Osteoblast (primary cell): ENCODE data around the gene KRT79. TPM values are rescaled to one million over a fixed set of nuclear protein-coding genes. Genes with fewer than 3 reads are reported as not detected.

ENCODE experiments used
- DNase-seq: peaks from one replicate; pipeline ENCODE4 v3.0.0; 2011; ENCODE audit warnings: low spot score, mixed read lengths; ENCODE audit not compliant: insufficient read length; ENCODE audit errors: missing footprints
- H2AFZ ChIP-seq: 2 replicates; pipeline ENCODE4 v1.6.0; 2011; ENCODE audit warnings: mild to moderate bottlenecking, low read length
- H3K27ac ChIP-seq: 2 replicates; pipeline ENCODE4 v1.5.1; 2011; ENCODE audit warnings: mild to moderate bottlenecking, low read depth, low read length, moderate library complexity
- H3K27me3 ChIP-seq: 2 replicates; pipeline ENCODE4 v1.6.0; 2012; ENCODE audit warnings: mild to moderate bottlenecking, control low read depth, inconsistent platforms, low read length, moderate library complexity; ENCODE audit not compliant: insufficient read depth
- H3K36me3 ChIP-seq: 2 replicates; pipeline ENCODE4 v1.5.1; 2011; ENCODE audit warnings: mild to moderate bottlenecking, low read length, control low read depth, moderate library complexity; ENCODE audit not compliant: insufficient read depth
- H3K4me1 ChIP-seq: 2 replicates; pipeline ENCODE4 v1.5.1; 2011; ENCODE audit warnings: mild to moderate bottlenecking, low read length, control low read depth, moderate library complexity; ENCODE audit not compliant: insufficient read depth
- H3K4me2 ChIP-seq: 2 replicates; pipeline ENCODE4 v1.6.0; 2011; ENCODE audit warnings: mild to moderate bottlenecking, low read length; ENCODE audit not compliant: insufficient read depth
- H3K4me3 ChIP-seq: fragments of 200-600 bp; sonication (generic); 3 replicates; pipeline ENCODE4 v1.5.1; 2012; ENCODE audit warnings: mild to moderate bottlenecking, low read length, inconsistent platforms; ENCODE audit not compliant: insufficient read depth
- H3K79me2 ChIP-seq: 2 replicates; pipeline ENCODE4 v1.6.0; 2012; ENCODE audit warnings: mild to moderate bottlenecking, low read length, control low read depth, inconsistent platforms; ENCODE audit not compliant: insufficient read depth
- H3K9me3 ChIP-seq: 2 replicates; pipeline ENCODE4 v1.5.1; 2011; ENCODE audit warnings: low read depth, low read length, control low read depth
- H4K20me1 ChIP-seq: 2 replicates; pipeline ENCODE4 v1.6.0; 2012; ENCODE audit warnings: mild to moderate bottlenecking, low read length, control low read depth; ENCODE audit not compliant: insufficient read depth
- CTCF ChIP-seq: IDR thresholded peaks from 2 replicates; pipeline ENCODE4 v1.5.1; 2011; ENCODE audit warnings: mild to moderate bottlenecking, low read depth, low read length, moderate library complexity; ENCODE audit errors: extremely low read depth
- total RNA-seq: library from RNA; depleted of rRNA; stranded (reverse); fragments of >200 nt; gene quantifications from 2 replicates; pipeline ENCODE4 v1.2.3, GENCODE V29; 2012

The KRT79 gene
- total RNA-seq, 1 donor: not detected

DNA sequence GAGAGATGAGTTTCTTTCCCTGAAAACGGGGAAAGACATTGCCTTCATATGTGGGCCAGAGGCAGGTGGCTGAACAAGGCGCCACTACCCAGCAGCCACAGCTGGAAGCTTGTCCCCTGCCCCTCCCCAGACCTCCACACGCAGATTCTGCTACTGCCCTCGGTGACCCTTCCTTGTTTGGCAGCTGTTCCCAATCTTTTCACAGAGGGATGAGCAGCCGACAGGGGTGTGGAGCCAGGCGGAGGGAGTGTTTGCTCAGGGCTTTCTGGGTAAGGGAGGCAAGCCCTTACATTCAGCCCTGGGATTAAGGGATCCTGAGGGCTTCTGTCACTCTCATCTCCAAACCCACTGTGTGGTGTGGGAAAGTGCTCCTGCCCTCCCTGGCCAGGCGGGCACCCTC is 15.7 kb downstream of the KRT79 start:
- Histone ChIP-seq H3K27ac (no peak overlapping the region), H3K4me2 (no peak overlapping the region), H2AFZ (no peak overlapping the region), H3K79me2 (no peaks in the 10 kb centered on the region), H3K9me3 (no peaks in the 10 kb centered on the region), H4K20me1 (no peaks in the 10 kb centered on the region), H3K4me3 (no peak overlapping the region), H3K27me3 (peaks cover 28% of the 10 kb centered on the region), H3K4me1 (peaks cover 7% of the 10 kb centered on the region), H3K36me3 (no peaks in the 10 kb centered on the region)
- no peak for TF ChIP-seq CTCF
- no peak for DNase-seq

GRCh38 chr12:52817699-52818238 is 16.3 kb downstream of the KRT79 start:
- H3K27me3 ChIP-seq: peaks cover 33% of the 10 kb centered on the region
- H4K20me1 ChIP-seq: no peaks in the 10 kb centered on the region
- DNase-seq: no peak

GRCh38 chr12:52817003-52817698 is 17.0 kb downstream of the KRT79 start:
- Histone ChIP-seq H3K4me2 (no peak overlapping the region), H4K20me1 (no peaks in the 10 kb centered on the region), H3K4me3 (no peak overlapping the region), H3K79me2 (no peaks in the 10 kb centered on the region), H3K9me3 (no peaks in the 10 kb centered on the region), H3K27ac (no peak overlapping the region), H2AFZ (no peak overlapping the region), H3K36me3 (no peaks in the 10 kb centered on the region), H3K27me3 (peaks cover 34% of the 10 kb centered on the region), H3K4me1 (peaks cover 3% of the 10 kb centered on the region)
- no peak for TF ChIP-seq CTCF
- no peak for DNase-seq

More at GRCh38 chr12:52817699-52818238, 16.3 kb downstream of the KRT79 start:
- H3K4me2 ChIP-seq: no peak overlapping the region
- H3K4me3 ChIP-seq: no peak overlapping the region
- no peak overlapping the region for H3K27ac ChIP-seq
- no peaks in the 10 kb centered on the region for H3K36me3 ChIP-seq
- H3K79me2 ChIP-seq: no peaks in the 10 kb centered on the region
- no peak overlapping the region for H2AFZ ChIP-seq
- no peak for TF ChIP-seq CTCF
- H3K9me3 ChIP-seq: no peaks in the 10 kb centered on the region
- peaks cover 7% of the 10 kb centered on the region for H3K4me1 ChIP-seq

- Histone ChIP-seq H3K36me3 (no peaks in the 10 kb centered on the region), H3K4me2 (no peak overlapping the region), H3K4me3 (no peak overlapping the region), H3K79me2 (no peaks in the 10 kb centered on the region), H2AFZ (no peak overlapping the region), H3K9me3 (no peaks in the 10 kb centered on the region), H3K4me1 (no peaks in the 10 kb centered on the region), H4K20me1 (no peaks in the 10 kb centered on the region), H3K27ac (no peak overlapping the region), H3K27me3 (peaks cover 30% of the 10 kb centered on the region)
- TF ChIP-seq CTCF: no peak
- DNase-seq: no peak
Observed at GRCh38 chr12:52815676-52816588, 18.2 kb downstream of the KRT79 start.
